HG02852 (cell line): ENCODE results near the gene AGAP9.
A peak's percentile ranks its signal among the peaks of the same experiment; 100 is the strongest.
"Not testable (repeated sequence)": the region's sequence is repeated elsewhere in the genome, so short reads cannot be mapped to it uniquely, and the experiment has no call there.

Source experiments
- ATAC-seq: cut with Tn5 transposase; IDR thresholded peaks from one replicate; pipeline ENCODE4 v1.9.1; 2021; ENCODE audit warnings: mild to moderate bottlenecking, moderate library complexity; ENCODE audit not compliant: unreplicated experiment

AGAP9 gene

GRCh38 chr10:47489630-47490029 is 33.8 kb downstream of the AGAP9 start:
- ATAC-seq, result not testable (repeated sequence)

- not testable (repeated sequence) for ATAC-seq
Measured at GRCh38 chr10:47485943-47486342, 37.5 kb downstream of the AGAP9 start.

GRCh38 chr10:47484786-47485185 is 38.7 kb downstream of the AGAP9 start:
- not testable (repeated sequence) for ATAC-seq

GRCh38 chr10:47483923-47484322 is 39.5 kb downstream of the AGAP9 start, which contains the start of gene ANXA8:
Gene ANXA8, minus strand, starts transcription at chr10:47484115. Its CDS starts 182 bp downstream, at chr10:47483933.
- ATAC-seq, result not testable (repeated sequence)

- ATAC-seq, result not testable (repeated sequence)
Measured at GRCh38 chr10:47482367-47482766, 41.1 kb downstream of the AGAP9 start.

GRCh38 chr10:47481768-47482181 is 41.7 kb downstream of the AGAP9 start:
- ATAC-seq, result not testable (repeated sequence)

GRCh38 chr10:47481182-47481766 is 42.2 kb downstream of the AGAP9 start:
- ATAC-seq, result not testable (repeated sequence)

- not testable (repeated sequence) for ATAC-seq
Measured at GRCh38 chr10:47480133-47480532, 43.3 kb downstream of the AGAP9 start.

GRCh38 chr10:47478114-47478513 is 45.3 kb downstream of the AGAP9 start:
- ATAC-seq, result not testable (repeated sequence)

GRCh38 chr10:47477078-47477477 is 46.4 kb downstream of the AGAP9 start:
- not testable (repeated sequence) for ATAC-seq

GRCh38 chr10:47475101-47475500 is 48.3 kb downstream of the AGAP9 start:
- not testable (repeated sequence) for ATAC-seq

GRCh38 chr10:47473516-47473915 is 49.9 kb downstream of the AGAP9 start:
- ATAC-seq, result not testable (repeated sequence)

GRCh38 chr10:47472647-47473046 is 50.8 kb downstream of the AGAP9 start:
- ATAC-seq, result peak; percentile 65

- not testable (repeated sequence) for ATAC-seq
Measured at GRCh38 chr10:47472072-47472471, 51.4 kb downstream of the AGAP9 start.

GRCh38 chr10:47468731-47469528 is 54.5 kb downstream of the AGAP9 start:
- not testable (repeated sequence) for ATAC-seq

- not testable (repeated sequence) for ATAC-seq
Measured at GRCh38 chr10:47467957-47468356, 55.5 kb downstream of the AGAP9 start.

GRCh38 chr10:47467458-47467857 is 56.0 kb downstream of the AGAP9 start:
- not testable (repeated sequence) for ATAC-seq

GRCh38 chr10:47465216-47465917 is 58.1 kb downstream of the AGAP9 start:
- not testable (repeated sequence) for ATAC-seq

- ATAC-seq, result not testable (repeated sequence)
Measured at GRCh38 chr10:47462577-47463358, 60.7 kb downstream of the AGAP9 start.

GRCh38 chr10:47461261-47461687 is 62.2 kb downstream of the AGAP9 start:
- peak; percentile 50 for ATAC-seq
